T-cell (primary cell): Measurements from ENCODE around the gene PSMD8. TPM values are rescaled to one million over a fixed set of nuclear protein-coding genes. Genes with fewer than 3 reads are reported as not detected.
A peak's percentile ranks its signal among the peaks of the same experiment; 100 is the strongest.

Experiments
- ATAC-seq, 4 experiments: fragments of 200-7000 bp in 3 of 4; fragments of 150-1000 bp in 1 of 4; cut with Tn5 transposase; replicated peaks in 1 of 4; 1 replicate in 3 of 4; 2 replicates in 1 of 4; pipeline ENCODE4 v1.10.0; 2021; ENCODE audit warnings: moderate library complexity in 3 of 4, mild to moderate bottlenecking in 2 of 4, moderate number of reproducible peaks in 1 of 4
- CTCF ChIA-PET, 2 donors: fragments of 300-600 bp; sonication (Branson Sonifier 250); formaldehyde crosslinking; loops; one replicate each; lab custom pipeline; 2022; ENCODE audit warnings: antibody characterized with exemption in 2 of 2; lab: Charles Lee
- POLR2A ChIA-PET, 2 donors: fragments of 300-600 bp; sonication (Branson Sonifier 250); formaldehyde crosslinking; loops; one replicate each; lab custom pipeline; 2022; ENCODE audit warnings: antibody characterized with exemption in 2 of 2; lab: Charles Lee
- DNase-seq, 35 experiments: peaks; one replicate each; pipeline versions ENCODE4 v3.0.0 to v3.0.0-alpha.2; 2013 to 2023
- H3K27ac ChIP-seq: one replicate; pipeline ENCODE4 v1.5.1; 2013; ENCODE audit warnings: low read length
- H3K27me3 ChIP-seq, 2 experiments: replicated peaks in 1 of 2; 1 replicate in 1 of 2; 2 replicates in 1 of 2; pipeline versions ENCODE4 v1.6.1 to v1.7.0; 2013; ENCODE audit warnings: low read length in 1 of 2, mixed read lengths in 1 of 2; ENCODE audit not compliant: control insufficient read depth in 2 of 2, insufficient read depth in 2 of 2; ENCODE audit errors: extremely low read depth in 1 of 2
- H3K36me3 ChIP-seq, 2 donors: 1 replicate in 1 of 2; 2 replicates in 1 of 2; pipeline versions ENCODE4 v1.6.1 to v1.7.0; 2013; ENCODE audit warnings: low read length in 1 of 2; ENCODE audit not compliant: control insufficient read depth in 2 of 2, insufficient read depth in 1 of 2; ENCODE audit errors: extremely low read depth in 1 of 2
- H3K4me1 ChIP-seq, 2 experiments: 1 replicate in 1 of 2; 2 replicates in 1 of 2; pipeline versions ENCODE4 v1.6.1 to v1.7.0; 2013; ENCODE audit warnings: low read length in 2 of 2, mixed read lengths in 1 of 2; ENCODE audit not compliant: insufficient read depth in 2 of 2, control insufficient read depth in 1 of 2; ENCODE audit errors: extremely low read depth in 1 of 2
- H3K4me3 ChIP-seq, 2 donors: 1 replicate in 1 of 2; 2 replicates in 1 of 2; pipeline versions ENCODE4 v1.5.1 to v1.7.0; 2013; ENCODE audit warnings: mild to moderate bottlenecking in 2 of 2, low read length in 1 of 2, moderate library complexity in 1 of 2; ENCODE audit not compliant: control insufficient read depth in 1 of 2; ENCODE audit errors: extremely low read depth in 1 of 2
- H3K9me3 ChIP-seq: 2 replicates; pipeline ENCODE4 v1.7.0; 2013
- H3K27ac Mint-ChIP-seq, 2 donors: one replicate each; pipeline ENCODE4 v1.8.0; 2020 to 2021; ENCODE audit warnings: mild to moderate bottlenecking in 2 of 2, mixed read lengths in 2 of 2
- H3K27me3 Mint-ChIP-seq, 2 donors: one replicate each; pipeline ENCODE4 v1.8.0; 2021 to 2022; ENCODE audit warnings: mixed read lengths in 2 of 2
- H3K36me3 Mint-ChIP-seq: one replicate; pipeline ENCODE4 v1.8.0; 2021; ENCODE audit warnings: mixed read lengths
- H3K4me1 Mint-ChIP-seq, 3 donors: one replicate each; pipeline ENCODE4 v1.8.0; 2020 to 2022; ENCODE audit warnings: mixed read lengths in 3 of 3, mild to moderate bottlenecking in 1 of 3
- H3K4me3 Mint-ChIP-seq, 3 donors: one replicate each; pipeline ENCODE4 v1.8.0; 2020 to 2022; ENCODE audit warnings: mild to moderate bottlenecking in 3 of 3, mixed read lengths in 3 of 3, moderate library complexity in 3 of 3
- H3K9me3 Mint-ChIP-seq, 3 donors: one replicate each; pipeline ENCODE4 v1.8.0; 2020 to 2022; ENCODE audit warnings: mixed read lengths in 3 of 3
- WGBS: methylation state at CpG from one replicate; pipeline ENCODE4 v1.1.5; 2013; ENCODE audit warnings: missing lambda C conversion rate; ENCODE audit not compliant: insufficient coverage; 5-methylcytosine and 5-hydroxymethylcytosine counted together
- total RNA-seq, 35 experiments: library from RNA in 6 of 35; stranded (reverse) in 6 of 35; fragments of 120-200 nt in 1 of 35; gene quantifications; one replicate each; pipeline versions ENCODE4 v1.2.1 to v1.2.4 and lab custom pipeline; 2013 to 2026

The PSMD8 gene
- total RNA-seq, 5 donors from 2014 or later (not counting 1 experiment from before 2014, with no cell fraction given): 76.4 to 95.2 (median 85.8) TPM

GRCh38 chr19:38386971-38387549 is 12.7 kb downstream of the PSMD8 start:
- ATAC-seq (no peak), DNase-seq (peak in 1 of 35 experiments; percentile 15)
- peaks cover 13 to 31% (median 30%) of the 10 kb centered on the region in 3 donors for H3K4me1 Mint-ChIP-seq
- Histone ChIP-seq H3K27me3 (peaks cover 0 to 55% of the 10 kb centered on the region in 2 experiments), H3K4me1 (peaks cover 2 to 43% of the 10 kb centered on the region in 2 experiments), H3K9me3 (no peaks in the 10 kb centered on the region), H3K4me3 (peak overlapping the region; percentile 33 to 54), H3K36me3 (peaks cover 3 to 22% of the 10 kb centered on the region in 2 donors), H3K27ac (no peak overlapping the region)
- WGBS: 27% methylated on average over 33 of the region's 36 CpGs
- H3K27me3 Mint-ChIP-seq: peaks cover 9 to 13% of the 10 kb centered on the region in 2 donors
- peak overlapping the region; percentile 81 to 89 (median 83) for H3K4me3 Mint-ChIP-seq
- peaks cover 28% of the 10 kb centered on the region for H3K36me3 Mint-ChIP-seq
- peak overlapping the region; percentile 38 to 41 for H3K27ac Mint-ChIP-seq
- no peaks in the 10 kb centered on the region for H3K9me3 Mint-ChIP-seq
- ChIA-PET POLR2A (interaction anchor here in 1 of 2 donors (1.1 to 1.5 kb wide), 4 partner anchors 11 to 543 kb away, joined by 4 to 12 read pairs (median 6); partner anchors contain the start of genes FAM98C, MRPS12, PSMD8 and SARS2), CTCF (interaction anchor here in 1 of 2 donors (0.9 to 2.4 kb wide), 4 partner anchors 11 to 544 kb away, joined by 3 to 21 read pairs (median 10); partner anchors contain the start of genes FAM98C, MRPS12, PSMD8 and SARS2)

GRCh38 chr19:38387550-38388348 is 13.4 kb downstream of the PSMD8 start, which contains the start of gene GGN:
Gene GGN (minus strand): TSS chr19:38388034. CDS start chr19:38387261, 773 bp downstream.
- Histone ChIP-seq H3K4me3 (peak within 1 kb of the TSS; percentile 40 to 54), H3K36me3 (peaks cover 0 to 15% of the 10 kb centered on the region in 2 donors), H3K27ac (no peak within 1 kb of the TSS), H3K9me3 (no peaks in the 10 kb centered on the region), H3K27me3 (peaks cover 0 to 53% of the 10 kb centered on the region in 2 experiments), H3K4me1 (peaks cover 2 to 43% of the 10 kb centered on the region in 2 experiments)
- DNase-seq: peak; percentile 57 to 83 (median 73)
- no peaks in the 10 kb centered on the region for H3K9me3 Mint-ChIP-seq
- H3K27ac Mint-ChIP-seq: peak within 1 kb of the TSS; percentile 62 to 76
- WGBS: 2% methylated on average over 48 of the region's 51 CpGs
- peak; percentile 74 to 79 (median 76) for ATAC-seq
- H3K36me3 Mint-ChIP-seq: peaks cover 23% of the 10 kb centered on the region
- CTCF ChIA-PET: interaction anchor here (0.6 to 2.4 kb wide), 6 partner anchors 12 to 543 kb away, joined by 3 to 31 read pairs (median 5); partner anchors contain the start of genes FAM98C (in 2 of the 2), MRPS12 (in 1 of the 2), PSMD8 (in 1 of the 2) and SARS2 (in 1 of the 2)
- H3K4me1 Mint-ChIP-seq: peaks cover 13 to 31% (median 30%) of the 10 kb centered on the region in 3 donors
- peak within 1 kb of the TSS; percentile 83 to 91 (median 89) for H3K4me3 Mint-ChIP-seq
- POLR2A ChIA-PET: interaction anchor here in 1 of 2 donors (0.7 to 1.5 kb wide), 5 partner anchors 12 to 815 kb away, joined by 3 to 12 read pairs (median 5); partner anchors contain the start of genes FAM98C, MRPS12, PSMD8 and SARS2
- H3K27me3 Mint-ChIP-seq: peaks cover 9 to 13% of the 10 kb centered on the region in 2 donors

GRCh38 chr19:38388349-38389100 is 14.2 kb downstream of the PSMD8 start, which contains the start of gene SPRED3:
Gene SPRED3 (plus strand): TSS chr19:38388697. CDS start chr19:38390303, 1,606 bp downstream.
- peaks cover 2 to 51% of the 10 kb centered on the region in 2 experiments for H3K27me3 ChIP-seq
- DNase-seq (peak in 1 of 35 experiments; percentile 3), ATAC-seq (no peak)
- Mint-ChIP-seq H3K9me3 (no peaks in the 10 kb centered on the region), H3K4me3 (peak within 1 kb of the TSS; percentile 83 to 91 (median 89)), H3K27me3 (peaks cover 9 to 13% of the 10 kb centered on the region in 2 donors), H3K4me1 (peaks cover 13 to 31% (median 30%) of the 10 kb centered on the region in 3 donors), H3K27ac (peak within 1 kb of the TSS; percentile 62 to 76), H3K36me3 (peaks cover 15% of the 10 kb centered on the region)
- H3K4me3 ChIP-seq: peak within 1 kb of the TSS; percentile 40 to 54
- H3K27ac ChIP-seq: no peak within 1 kb of the TSS
- CTCF ChIA-PET: interaction anchor here (0.5 to 2.4 kb wide), 6 partner anchors 14 to 1002 kb away, joined by 3 to 31 read pairs (median 5); partner anchors contain the start of genes FAM98C (in 2 of the 2), MRPS12 (in 1 of the 2), PSMD8 (in 1 of the 2) and SARS2 (in 1 of the 2)
- under 1% methylated on average over 31 of the region's 46 CpGs for WGBS
- H3K9me3 ChIP-seq: no peaks in the 10 kb centered on the region
- H3K36me3 ChIP-seq: peaks cover 0 to 8% of the 10 kb centered on the region in 2 donors
- POLR2A ChIA-PET: interaction anchor here in 1 of 2 donors (0.7 to 1.5 kb wide), 5 partner anchors 13 to 814 kb away, joined by 3 to 12 read pairs (median 5); partner anchors contain the start of genes FAM98C, MRPS12, PSMD8 and SARS2
- peaks cover 2 to 43% of the 10 kb centered on the region in 2 experiments for H3K4me1 ChIP-seq

- H3K4me3 ChIP-seq: peak overlapping the region; percentile 21 to 40
- no peaks in the 10 kb centered on the region for H3K9me3 ChIP-seq
- DNase-seq: peak in 1 of 35 experiments; percentile 17
- Mint-ChIP-seq H3K27me3 (peaks cover 9 to 13% of the 10 kb centered on the region in 2 donors), H3K9me3 (no peaks in the 10 kb centered on the region), H3K4me3 (peak overlapping the region; percentile 31 to 89 (median 51)), H3K27ac (no peak overlapping the region), H3K36me3 (peaks cover 8% of the 10 kb centered on the region), H3K4me1 (peaks cover 21 to 36% (median 35%) of the 10 kb centered on the region in 3 donors)
- H3K4me1 ChIP-seq: peaks cover 2 to 44% of the 10 kb centered on the region in 2 experiments
- no peak for ATAC-seq
- no peaks in the 10 kb centered on the region for H3K36me3 ChIP-seq
- ChIA-PET POLR2A (interaction anchor here in 1 of 2 donors (0.5 kb wide), 1 partner anchor 11 kb away, joined by 6 read pairs; no protein-coding TSS in a partner anchor), CTCF (interaction anchor here (0.5 to 2.4 kb wide), 3 partner anchors 13 to 1003 kb away, joined by 4 to 15 read pairs (median 6); partner anchors contain the start of genes FAM98C (in 1 of the 2) and PSMD8 (in 1 of the 2))
- WGBS: 6% methylated on average over 5 of the region's 28 CpGs
- H3K27me3 ChIP-seq: peaks cover 2 to 46% of the 10 kb centered on the region in 2 experiments
- no peak overlapping the region for H3K27ac ChIP-seq
These were observed 14.9 kb downstream of the PSMD8 start for GRCh38 chr19:38389101-38389925.
